Measurements from ENCODE around the gene ASL. TPM values are rescaled to one million over a fixed set of nuclear protein-coding genes. Genes with fewer than 3 reads are reported as not detected.

Gene ASL
- total and polyA plus RNA-seq, 9 of the 15 experiments (the other 6 are each of a cell fraction or from before 2014, with no cell fraction given), result 2.6 to 67.0 (median 33.3) TPM

GRCh38 chr7:66110856-66111255 is 35.2 kb downstream of the ASL start:
- BruUV-seq (replicated peaks), result no TSS peak
- intact Hi-C loops (cut with micrococcal nuclease), result no loop called here
- ATAC-seq (no peak), FAIRE-seq (peak; percentile 49), DNase-seq (ENCODE audit: extremely low read depth in 1 of 4, low spot score in 3 of 4) (peak in 1 of 4 experiments; percentile 58)
- Histone ChIP-seq H3K79me2 (ENCODE audit: control insufficient read depth, insufficient read depth, low read length) (peaks cover 14% of the 10 kb centered on the region), H3K4me2 (ENCODE audit: insufficient read depth, low read length) (no peak overlapping the region), H3K9me3 (replicated peaks; ENCODE audit: control insufficient read depth, insufficient read depth, low read depth, low read length) (no peaks in the 10 kb centered on the region; the same call in 1 of the 2 replicates), H3K9me1 (ENCODE audit: control insufficient read depth, insufficient read depth, low read length) (no peaks in the 10 kb centered on the region), H3K4me3 (no peak overlapping the region), H2AFZ (ENCODE audit: low read depth, low read length) (0 out of 2 replicates have a peak overlapping the region, but pooled peaks have one; percentile 1), H3K27me3 (ENCODE audit: control insufficient read depth in 2 of 2, insufficient read depth in 2 of 2, low read length in 2 of 2) (no peaks in the 10 kb centered on the region), H4K20me1 (replicated peaks; ENCODE audit: control insufficient read depth, insufficient read depth, low read length) (no peaks in the 10 kb centered on the region), H3K4me1 (replicated peaks in 1 of 2; ENCODE audit: control insufficient read depth in 2 of 2, insufficient read depth in 2 of 2, low read length in 2 of 2) (peaks cover 13 to 22% of the 10 kb centered on the region in 2 experiments; a peak in 4 of 5 replicates), H3K27ac (ENCODE audit: extremely low read depth, low read depth, low read length) (no peak overlapping the region), H3K9ac (ENCODE audit: insufficient read depth in 1 of 2, low read depth in 2 of 2, low read length in 2 of 2) (peak overlapping the region in 1 of 2 experiments; percentile 32; a peak in 1 of 4 replicates), H3K36me3 (ENCODE audit: control insufficient read depth, insufficient read depth, low read length) (peaks cover 3% of the 10 kb centered on the region; the same call in 2 of the 3 replicates)
- CTCF ChIA-PET (ENCODE audit: low intra/inter-chr PET ratio), result no interaction called here
- WGBS (ENCODE audit: insufficient coverage, low coverage, missing lambda C conversion rate), result 20% methylated on average over 9 of the region's 9 CpGs
- in situ Hi-C loops (cut with MboI), result no loop called here
- POLR2A ChIA-PET, result interaction anchor here (1.2 kb wide), 1 partner anchor 13 kb away, joined by 3 read pairs; no protein-coding TSS in a partner anchor
- TF ChIP-seq PRPF4 (IDR thresholded peaks at IDR 0.05; ENCODE audit: insufficient read depth, low read depth, low read length, poor library complexity, severe bottlenecking) (no peak), FOXK2 (conservative IDR thresholded peaks at IDR 0.05 in 1 of 2, IDR thresholded peaks at IDR 0.05 in 1 of 2; ENCODE audit: low read depth in 2 of 2) (no peak), BACH1 (tag; IDR thresholded peaks at IDR 0.05) (no peak), CBX2 (IDR thresholded peaks at IDR 0.05; ENCODE audit: insufficient read depth, low read length, poor library complexity, severe bottlenecking) (no peak), MGA (IDR thresholded peaks at IDR 0.05) (peak; percentile 45; the same call in 1 of the 2 replicates), SNIP1 (IDR thresholded peaks at IDR 0.05; ENCODE audit: low read depth) (no peak), GABPA (tag; conservative IDR thresholded peaks at IDR 0.05; ENCODE audit: low read depth) (no peak), PATZ1 (CRISPR knock-in tag; IDR thresholded peaks at IDR 0.05; ENCODE audit: borderline replicate concordance) (no peak)

Data from K562 (cell line).